ENCODE measurements around the gene GFM2. TPM values are rescaled to one million over a fixed set of nuclear protein-coding genes. Genes with fewer than 3 reads are reported as not detected.

The GFM2 gene
- polyA plus RNA-seq, 1 of the 3 experiments (the other 2 are of a cell fraction) = 29.5 TPM

DNA sequence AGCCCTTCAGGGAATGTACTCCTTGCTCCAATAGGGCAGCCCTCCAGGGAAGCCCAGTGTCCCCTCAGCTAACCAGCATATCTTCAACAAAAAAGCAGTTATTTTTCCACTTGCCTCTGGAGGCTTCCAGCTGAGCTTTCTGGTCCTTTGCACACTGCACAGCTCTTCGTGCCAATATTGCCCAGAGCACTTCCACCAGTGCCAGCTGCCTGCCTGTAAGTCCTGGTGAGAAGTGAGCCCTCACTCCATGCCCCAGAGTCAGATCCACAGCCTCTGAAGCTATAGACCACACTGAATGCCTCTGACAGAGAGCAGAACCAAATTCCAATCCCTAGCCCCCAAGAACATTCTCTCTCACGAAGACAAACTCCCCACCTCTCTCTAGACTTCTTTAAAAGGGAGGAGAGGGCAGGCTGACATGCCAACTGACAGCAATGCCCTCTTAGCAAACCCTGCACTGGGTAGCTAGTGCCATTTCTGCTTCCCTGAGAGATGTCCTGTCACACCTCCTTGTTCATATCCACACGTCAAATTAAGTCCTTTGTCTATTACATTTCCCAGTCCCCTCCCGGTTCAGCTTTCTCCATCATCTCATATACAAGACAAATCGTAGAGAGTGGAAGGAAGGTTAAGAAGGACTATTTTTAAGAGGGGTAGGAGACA lies 94.6 kb downstream of the GFM2 start:
- DNase-seq = no peak
- peaks cover 0 to 19% of the 10 kb centered on the region in 2 experiments; a peak in 2 of 4 replicates for H3K4me1 ChIP-seq (ENCODE audit: control insufficient read depth in 1 of 2, insufficient read depth in 2 of 2, low read depth in 1 of 2, low read length in 1 of 2)
- POLR2A ChIA-PET = no interaction called here
- no peaks in the 10 kb centered on the region for H3K79me2 ChIP-seq (ENCODE audit: insufficient read depth)
- H3K9me3 ChIP-seq = no peaks in the 10 kb centered on the region
- 41% methylated on average over 5 of the region's 5 CpGs for WGBS (ENCODE audit: low lambda C conversion rate)
- H3K9ac ChIP-seq = no peak overlapping the region
- no peaks in the 10 kb centered on the region for H4K20me1 ChIP-seq (ENCODE audit: insufficient read depth)
- H3K27me3 ChIP-seq (ENCODE audit: insufficient read depth) = no peaks in the 10 kb centered on the region
- H3K9me2 ChIP-seq = no peaks in the 10 kb centered on the region
- H3K36me3 ChIP-seq (replicated peaks in 1 of 2; ENCODE audit: control insufficient read depth in 1 of 2, insufficient read depth in 2 of 2, low read length in 1 of 2) = no peaks in the 10 kb centered on the region
- H3K4me3 ChIP-seq (ENCODE audit: low read depth in 2 of 2, low read length in 1 of 2) = no peak overlapping the region
- CTCF ChIA-PET = interaction anchor here (0.6 to 3.2 kb wide), 19 partner anchors 9 to 770 kb away, joined by 3 to 27 read pairs (median 4); partner anchors contain the start of genes ENC1, GFM2, HEXB and NSA2
- H3F3A ChIP-seq (replicated peaks; ENCODE audit: insufficient read depth) = no peaks in the 10 kb centered on the region
- TF ChIP-seq YY1 (IDR thresholded peaks at IDR 0.05; ENCODE audit: low read depth) = no peak
- no peak for TF ChIP-seq JUND (IDR thresholded peaks at IDR 0.05)
- TF ChIP-seq EP300 (IDR thresholded peaks at IDR 0.05; ENCODE audit: borderline replicate concordance in 1 of 2, low read depth in 1 of 2, low read length in 1 of 2) = no peak
- TF ChIP-seq RFX5 (IDR thresholded peaks at IDR 0.05; ENCODE audit: low read length) = no peak
- no peak for TF ChIP-seq POLR2AphosphoS5 (IDR thresholded peaks at IDR 0.05; ENCODE audit: low read depth, low read length)
- TF ChIP-seq EZH2phosphoT487 (IDR thresholded peaks at IDR 0.05; ENCODE audit: borderline replicate concordance, low read depth) = no peak
- no peak overlapping the region for H2AFZ ChIP-seq (ENCODE audit: low read depth)
- H3K4me2 ChIP-seq = no peak overlapping the region
- H3K27ac ChIP-seq (ENCODE audit: low read depth in 2 of 2, low read length in 1 of 2) = no peak overlapping the region

Small RNA genes within 50 kb of the gene (small RNA-seq; reads per million reads assigned to genes)
- 0 reads per million in 7 experiments for gene RNU6-658P

Other genes with a start within 250 kb of the GFM2 start
- 20.3 and 23.9 TPM in 2 replicates for gene ENC1, start 126.4 kb downstream of the GFM2 start, polyA plus RNA-seq (2012; rRNA removed)
- 75.8 and 80.0 TPM in 2 replicates for gene HEXB, start 81.9 kb downstream of the GFM2 start, polyA plus RNA-seq (2012; rRNA removed)
- gene NSA2, start 132 bp upstream of the GFM2 start, polyA plus RNA-seq (2012; rRNA removed) = 70.7 and 81.0 TPM in 2 replicates
- gene FAM169A, start 99.3 kb upstream of the GFM2 start, polyA plus RNA-seq (2012; rRNA removed) = 2.6 and 3.3 TPM in 2 replicates